ENCODE data around the gene FGGY.

FGGY gene

DNA sequence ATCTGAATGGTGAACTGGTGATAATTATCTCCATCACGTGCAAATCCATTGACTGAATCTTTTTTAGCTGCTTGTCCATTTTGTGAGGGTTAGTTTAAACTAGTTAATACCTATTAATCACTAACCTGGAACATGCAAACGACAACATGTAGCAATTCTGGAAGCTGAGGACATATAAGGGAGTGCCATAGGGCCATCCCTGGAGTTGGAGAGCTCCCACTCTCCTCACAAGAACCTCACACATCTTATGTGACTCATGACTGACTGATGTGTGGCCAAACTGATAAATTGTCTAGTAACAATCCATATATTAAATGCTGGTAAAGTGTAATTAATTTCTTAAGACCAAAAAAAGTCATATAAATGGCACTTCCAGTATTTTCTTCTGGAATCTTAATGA lies 454.9 kb downstream of the FGGY start:
- DNase-seq, result no peak

DNA sequence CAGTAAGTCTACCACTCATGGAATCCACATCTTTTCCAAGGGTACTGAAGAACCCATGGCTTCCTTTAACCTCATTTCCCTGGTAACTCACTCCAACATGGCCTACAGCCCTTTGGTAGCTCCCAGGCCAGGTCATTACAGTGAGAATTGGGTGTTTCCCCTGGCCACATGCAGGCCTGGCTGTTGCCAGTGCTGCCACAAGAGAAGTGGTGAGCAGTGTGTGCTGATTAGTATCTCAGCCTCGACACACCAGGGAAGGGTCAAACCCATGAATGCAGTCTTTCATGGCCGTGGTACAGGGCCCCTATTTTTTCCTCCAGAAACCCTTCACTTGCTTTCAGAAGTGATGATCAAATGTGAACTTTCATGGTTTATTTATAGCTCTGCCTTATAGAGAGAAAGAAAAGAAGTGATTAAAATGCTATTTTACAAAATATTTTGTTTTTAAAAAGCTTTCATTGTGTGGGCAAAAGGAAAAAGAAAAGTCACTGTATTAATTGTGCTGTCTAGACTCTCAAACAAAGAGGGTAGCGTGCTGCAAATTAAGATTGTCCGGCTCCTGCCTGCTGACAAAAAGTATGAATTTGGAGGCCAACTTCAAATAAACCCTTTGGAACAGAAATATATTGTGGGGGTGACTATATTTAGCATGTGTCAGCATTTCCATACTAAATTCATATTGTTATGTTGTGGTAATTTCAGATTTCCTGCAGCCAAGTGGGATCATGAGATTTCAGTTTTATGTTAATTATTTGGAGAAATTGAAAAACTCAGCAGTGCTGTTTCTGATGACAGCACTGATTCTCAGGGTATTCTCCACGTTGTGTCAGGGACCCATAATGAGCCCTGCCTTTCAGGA lies 455.9 kb downstream of the FGGY start:
- no peak for DNase-seq

DNA sequence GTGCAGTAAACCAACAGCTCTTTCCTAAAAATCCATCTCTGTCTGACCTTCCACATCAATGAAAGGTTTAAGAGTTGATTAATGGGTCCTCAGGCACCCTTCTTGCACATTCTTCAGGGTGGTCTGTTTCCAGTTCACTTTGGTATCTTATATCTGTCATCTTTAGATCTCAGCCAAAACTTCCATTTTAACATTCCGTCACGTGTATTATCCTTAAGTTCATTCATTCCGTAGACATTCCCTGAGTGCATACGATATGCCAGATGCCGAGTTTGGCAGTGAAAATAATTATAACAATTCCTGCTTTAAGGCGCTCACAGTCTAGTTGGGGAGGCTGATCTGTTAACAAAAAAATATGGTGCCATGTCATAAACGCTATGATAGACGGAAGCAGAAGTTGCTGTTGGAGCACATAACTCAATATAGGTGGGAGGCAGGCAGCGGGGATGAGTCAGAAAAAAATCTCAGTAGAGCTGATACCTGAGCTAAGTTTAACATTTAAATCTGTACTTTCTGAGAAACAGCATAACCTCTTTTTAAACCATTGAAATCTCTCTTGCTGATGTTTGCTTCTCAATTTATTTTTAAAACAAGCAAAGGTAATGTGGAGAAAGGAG lies 458.3 kb downstream of the FGGY start:
- no peak for DNase-seq

DNA sequence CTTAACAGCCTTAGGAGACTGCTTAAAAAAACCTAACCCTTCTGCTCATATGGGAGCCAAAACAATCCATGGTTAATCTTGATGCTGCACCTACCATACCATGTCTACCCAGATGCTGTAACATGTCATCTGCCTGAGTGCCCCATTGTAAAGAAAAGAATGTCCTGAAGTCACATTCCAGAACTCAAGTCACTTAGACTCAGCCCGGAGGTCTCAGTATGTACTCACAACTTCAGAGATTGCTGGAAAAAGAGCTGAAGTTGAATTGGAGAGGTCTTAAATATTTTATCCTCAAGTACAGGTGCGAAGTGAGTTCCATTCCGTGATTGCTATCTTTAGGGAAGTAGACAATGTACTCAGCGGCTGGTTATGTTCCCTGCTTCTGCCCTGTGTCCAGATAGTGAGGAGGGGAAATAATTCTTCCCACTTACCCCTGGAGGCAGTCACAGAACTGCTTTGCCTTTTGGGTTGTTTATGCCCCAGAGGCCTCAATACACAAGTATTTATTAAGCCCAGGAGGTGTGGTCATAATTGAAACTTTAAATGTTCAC lies 460.4 kb downstream of the FGGY start:
- DNase-seq, result no peak

DNA sequence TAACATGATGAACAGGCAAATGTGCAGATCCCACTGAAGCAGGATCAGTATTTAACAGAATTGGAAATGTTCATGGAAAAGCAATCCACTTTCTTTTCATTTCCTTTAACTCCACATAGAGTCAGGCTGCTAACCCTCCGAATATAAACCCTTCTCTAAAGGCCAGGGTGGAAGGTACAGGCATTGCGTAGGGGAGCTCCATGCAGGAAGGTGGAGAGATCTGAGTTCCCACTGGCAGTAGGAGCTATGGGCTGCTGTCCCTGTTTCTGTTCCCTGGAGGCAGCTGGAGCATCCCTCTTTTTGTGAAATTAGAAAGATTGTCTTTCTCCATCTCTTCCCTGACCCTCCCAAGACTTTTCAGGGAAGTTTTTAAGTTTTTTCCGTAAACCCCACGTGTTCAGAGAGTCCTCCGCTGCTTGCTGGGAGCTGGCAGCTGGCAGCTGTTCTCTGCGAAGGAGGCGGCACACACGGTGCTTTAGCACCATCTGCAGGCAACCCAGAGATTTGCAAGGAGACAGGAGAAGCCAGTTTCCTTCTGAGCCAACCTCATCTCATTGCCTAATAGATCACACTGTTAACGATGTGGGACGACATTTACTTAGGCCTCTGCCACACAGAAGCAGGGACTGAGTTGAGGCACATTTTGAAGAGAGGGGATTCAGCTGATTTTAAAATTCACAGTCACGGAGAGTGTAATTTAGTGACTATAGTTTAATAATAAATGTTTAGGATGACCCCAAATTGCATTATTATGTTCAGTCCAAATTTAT lies 462.4 kb downstream of the FGGY start:
- peak; percentile 67 for DNase-seq

DNA sequence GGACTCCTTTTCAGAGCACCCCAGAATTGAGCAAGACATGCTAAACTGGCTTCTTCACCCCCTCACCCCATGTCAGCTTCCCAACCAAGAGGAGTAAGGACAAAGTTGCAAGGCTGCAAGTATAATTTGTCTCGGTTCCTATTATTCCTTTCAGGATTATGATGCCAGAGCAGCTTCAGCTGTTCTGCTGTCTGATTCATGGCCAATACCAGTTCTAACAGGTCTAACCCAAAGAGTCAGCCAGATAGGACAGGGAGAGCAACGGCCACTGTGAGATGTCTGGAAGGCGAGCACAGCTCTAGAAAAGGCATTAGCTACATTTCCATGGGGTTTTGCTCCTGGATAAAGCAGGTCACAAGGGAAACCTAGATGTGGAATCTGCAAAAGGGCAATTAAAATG lies 464.5 kb downstream of the FGGY start:
- no peak for DNase-seq

DNA sequence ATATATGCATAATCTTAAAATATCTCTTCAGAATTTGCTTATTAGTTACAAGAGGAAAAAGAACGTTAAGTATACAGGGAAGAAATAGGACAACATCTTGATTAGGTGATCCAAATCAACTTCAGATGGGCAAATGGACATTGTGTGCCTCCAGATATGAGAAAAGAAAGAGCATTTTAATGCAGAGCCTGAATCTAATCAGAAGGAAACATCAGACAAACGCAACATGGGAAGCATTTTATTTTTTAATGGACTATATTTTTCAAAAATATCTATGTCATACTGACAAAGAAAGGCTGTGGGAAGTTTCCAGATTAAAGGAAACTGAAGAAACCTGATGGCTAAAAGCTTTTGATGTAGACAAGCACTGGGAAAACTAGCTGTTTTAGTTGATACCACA lies 466.5 kb downstream of the FGGY start:
- DNase-seq, result no peak

DNA sequence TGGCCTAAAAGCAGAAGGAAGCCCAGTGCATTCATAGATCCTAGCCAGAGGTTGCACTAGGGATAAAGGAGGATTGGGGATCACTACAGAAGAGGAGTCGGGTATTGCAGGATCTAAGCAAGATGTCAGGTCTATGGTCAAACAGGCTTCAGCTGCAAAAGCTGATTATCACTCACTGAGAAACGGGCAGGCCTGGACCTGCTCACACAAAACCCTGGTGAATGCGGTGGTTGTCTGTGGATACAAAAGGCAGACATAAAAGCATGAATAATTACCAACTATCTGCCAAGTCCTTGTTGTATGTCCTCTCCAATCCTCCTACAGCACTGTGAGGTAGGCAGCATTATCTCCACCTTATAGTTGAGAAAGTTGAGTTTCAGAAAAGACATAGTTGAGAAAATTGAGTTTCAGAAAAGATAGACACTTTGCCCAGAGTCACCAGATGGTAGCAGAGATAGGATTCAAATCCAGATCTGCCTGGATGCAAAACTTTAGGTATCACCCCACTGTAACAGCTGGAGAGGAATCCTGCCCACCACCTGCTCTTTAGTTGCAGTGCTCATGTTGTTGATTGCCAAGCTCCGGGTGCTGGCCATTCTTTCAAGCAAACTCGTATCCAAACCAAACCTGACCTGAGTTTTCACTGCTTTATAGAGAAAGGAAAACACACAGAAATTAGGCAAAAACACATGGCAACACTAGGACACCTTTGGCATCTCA lies 468.3 kb downstream of the FGGY start:
- DNase-seq, result no peak

DNA sequence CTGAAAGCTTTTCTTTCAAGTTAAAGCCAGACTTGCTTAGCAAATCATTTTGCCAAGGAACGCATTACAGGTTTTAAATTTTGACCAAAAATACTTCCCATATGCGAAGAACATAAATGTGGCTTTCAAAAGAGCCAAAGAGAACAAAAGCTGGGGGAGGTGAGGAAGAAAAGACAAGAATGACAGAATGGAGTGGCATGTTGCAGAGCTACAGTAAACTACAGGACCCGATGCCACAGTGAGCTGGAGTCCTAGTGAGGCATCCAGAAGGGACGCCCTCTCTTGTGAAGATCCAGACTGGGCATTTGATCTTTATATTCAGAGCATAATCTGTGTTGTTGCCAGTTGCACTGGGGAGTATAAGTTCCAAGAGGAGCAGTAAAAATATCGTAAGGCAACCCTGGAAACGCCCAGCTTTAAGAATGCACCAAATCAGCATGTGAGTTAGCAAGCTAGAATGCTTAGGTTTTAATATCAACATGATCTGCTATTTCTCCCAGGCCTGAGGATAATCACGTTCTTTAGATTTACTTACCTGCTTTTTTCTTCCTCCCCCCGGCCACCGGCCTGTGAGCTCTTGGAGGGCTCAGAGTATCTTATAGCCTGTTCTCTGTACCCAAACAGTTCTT lies 469.4 kb downstream of the FGGY start:
- no peak for DNase-seq

DNA sequence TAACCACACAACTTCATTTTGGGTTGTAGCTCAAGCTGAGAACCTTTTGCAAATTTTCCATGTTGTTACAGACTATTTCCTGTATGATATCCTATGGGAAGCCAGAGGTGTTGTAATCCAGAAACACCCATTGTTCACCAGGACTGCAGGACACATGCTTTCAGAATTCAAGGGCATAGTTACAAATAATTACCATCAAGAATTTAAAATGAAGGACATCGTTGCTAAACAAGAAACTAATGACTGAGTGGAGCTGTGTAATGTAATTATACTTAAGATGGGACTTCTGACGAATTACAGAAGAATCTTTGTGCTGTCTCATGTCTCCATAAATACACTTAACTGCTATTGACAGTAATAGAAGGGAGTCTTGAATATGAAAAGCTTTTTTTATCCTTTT lies 470.2 kb downstream of the FGGY start:
- DNase-seq, result no peak

DNA sequence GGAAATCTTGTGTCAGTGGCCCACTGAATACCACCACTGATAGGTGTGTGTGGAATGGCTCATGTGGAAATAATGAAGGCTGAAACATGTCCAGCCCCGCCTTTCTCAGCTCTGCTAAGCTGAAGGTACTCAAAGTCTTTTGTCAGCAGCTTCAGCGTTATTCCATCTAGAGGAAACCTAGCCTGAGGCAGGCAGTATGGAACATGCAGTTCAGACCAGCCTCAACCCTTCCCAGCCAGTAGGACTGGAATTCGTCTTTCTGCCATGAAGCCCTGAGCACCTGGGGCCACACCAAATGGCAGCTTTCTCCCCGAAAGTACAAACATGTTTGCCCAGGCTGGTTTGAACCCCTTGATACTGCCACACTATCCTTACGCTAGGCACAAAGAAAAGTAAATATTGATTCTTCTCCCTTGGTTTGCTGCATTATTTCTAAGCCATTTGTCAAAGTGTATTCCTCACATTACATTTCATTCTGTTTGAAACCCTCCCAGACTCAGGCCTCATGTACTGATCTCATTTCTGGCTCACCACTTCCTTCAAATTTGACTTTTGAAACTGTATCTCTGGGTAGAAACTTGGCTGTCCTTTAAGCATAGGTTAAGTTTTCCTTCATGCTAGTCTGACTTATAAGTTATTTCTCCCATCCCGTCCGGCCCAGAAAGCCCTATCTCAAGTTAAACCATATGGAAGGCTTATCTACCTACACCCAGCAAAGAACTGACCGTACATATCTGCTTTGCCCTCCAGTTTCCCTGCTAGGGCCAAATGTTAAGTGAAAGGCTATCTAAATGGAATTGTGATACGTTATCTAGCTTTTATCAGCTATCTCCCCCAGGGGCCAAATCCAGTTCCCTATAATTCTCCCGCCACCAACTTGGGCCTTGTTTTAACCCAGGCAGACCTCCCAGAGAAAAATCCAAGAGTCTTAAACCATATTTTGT lies 472.2 kb downstream of the FGGY start:
- no peak for DNase-seq

DNA sequence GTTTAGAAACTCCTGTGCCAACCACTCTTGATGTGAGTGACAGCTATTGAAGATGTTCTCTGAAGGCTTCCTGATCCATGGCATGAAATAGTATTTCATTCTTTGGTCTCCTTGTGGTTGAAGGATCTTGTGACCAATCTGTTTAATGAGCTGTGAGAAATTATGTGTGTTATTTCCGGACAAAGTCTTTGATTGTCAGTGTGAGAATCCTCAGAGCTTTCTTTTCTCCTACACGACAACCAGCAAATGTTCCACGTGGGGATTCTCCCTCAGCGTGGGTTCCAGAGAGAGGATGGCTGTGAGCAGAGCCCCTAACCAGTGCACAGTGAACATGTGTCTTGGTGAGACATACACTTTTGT lies 472.8 kb downstream of the FGGY start:
- no peak for DNase-seq

DNA sequence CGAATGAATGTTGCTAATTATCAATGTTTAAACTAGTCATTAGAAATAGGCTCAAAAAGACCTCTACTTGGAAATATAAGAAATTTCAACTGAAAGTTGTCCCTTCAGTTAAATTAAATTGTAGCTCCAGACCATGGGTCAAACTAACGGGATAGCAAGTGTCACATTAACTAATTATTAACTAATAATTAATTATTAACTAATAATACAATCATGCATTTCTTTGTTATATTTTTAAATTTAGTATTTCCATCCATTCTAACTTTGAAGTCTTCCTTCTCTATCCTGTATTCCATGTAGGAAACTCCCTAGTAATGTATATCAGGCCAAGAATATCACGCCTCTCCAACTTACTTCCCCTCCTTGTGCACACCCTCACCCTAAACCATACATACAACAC lies 474.5 kb downstream of the FGGY start:
- DNase-seq, result no peak

DNA sequence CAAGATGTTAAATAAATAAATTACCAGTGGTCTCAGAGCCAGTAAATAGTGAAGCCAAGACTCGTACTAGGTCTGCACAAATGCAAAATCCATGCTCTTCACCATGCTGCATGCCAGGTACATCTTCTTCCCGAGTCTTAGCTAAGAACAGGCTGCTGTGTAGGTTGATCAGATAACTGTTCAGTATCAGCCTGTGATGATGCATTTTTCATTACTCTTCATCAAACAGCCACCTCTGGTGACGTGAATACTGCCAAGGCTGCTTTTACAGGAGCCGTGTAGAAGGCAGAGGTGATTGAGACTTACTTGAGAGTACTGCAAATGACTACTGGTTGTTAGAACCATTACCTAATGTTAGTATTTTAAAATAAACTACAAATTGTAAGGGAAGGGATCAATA lies 478.6 kb downstream of the FGGY start:
- no peak for DNase-seq

DNA sequence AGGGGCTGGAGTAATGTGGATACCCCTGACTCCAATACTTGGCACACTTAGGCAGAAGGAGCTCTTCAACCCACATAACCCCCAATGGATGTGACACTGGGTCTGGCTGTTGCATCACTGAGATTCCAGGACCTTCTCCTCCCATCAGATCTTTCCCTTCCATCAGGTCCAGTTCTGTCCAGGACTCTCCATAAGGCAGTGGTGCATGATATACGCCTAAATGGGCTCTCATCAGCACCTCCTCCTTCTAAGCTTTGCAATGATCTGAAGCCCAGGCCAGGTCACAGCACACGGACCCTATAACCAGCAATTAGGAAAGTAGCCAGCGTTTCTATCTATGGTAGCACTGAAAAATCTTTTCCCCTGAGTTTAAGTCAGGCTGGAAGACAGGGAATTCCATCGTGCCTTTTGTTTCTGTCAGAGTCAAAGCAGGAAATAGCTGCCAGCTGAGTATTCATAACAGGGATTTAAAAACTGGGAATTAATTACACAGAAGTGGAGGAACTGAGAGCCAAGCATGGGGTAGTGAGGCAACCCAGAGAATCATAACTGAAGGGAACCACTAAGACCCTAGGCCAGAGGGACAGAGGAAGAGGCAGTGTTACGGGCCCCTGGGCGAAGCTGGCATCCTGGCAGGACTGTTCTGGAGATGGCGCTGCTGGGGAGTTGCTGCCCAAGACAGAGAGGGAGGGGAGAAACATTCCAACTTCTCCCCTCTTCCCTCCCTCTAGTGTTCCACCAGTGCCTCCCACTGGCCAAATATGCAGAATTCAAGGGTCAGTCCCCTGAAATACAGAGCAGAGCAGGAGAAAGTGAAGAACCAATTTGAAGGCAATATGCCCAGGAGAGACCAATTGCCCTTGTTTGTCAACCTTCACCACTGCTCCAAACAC lies 480.3 kb downstream of the FGGY start:
- no peak for DNase-seq

DNA sequence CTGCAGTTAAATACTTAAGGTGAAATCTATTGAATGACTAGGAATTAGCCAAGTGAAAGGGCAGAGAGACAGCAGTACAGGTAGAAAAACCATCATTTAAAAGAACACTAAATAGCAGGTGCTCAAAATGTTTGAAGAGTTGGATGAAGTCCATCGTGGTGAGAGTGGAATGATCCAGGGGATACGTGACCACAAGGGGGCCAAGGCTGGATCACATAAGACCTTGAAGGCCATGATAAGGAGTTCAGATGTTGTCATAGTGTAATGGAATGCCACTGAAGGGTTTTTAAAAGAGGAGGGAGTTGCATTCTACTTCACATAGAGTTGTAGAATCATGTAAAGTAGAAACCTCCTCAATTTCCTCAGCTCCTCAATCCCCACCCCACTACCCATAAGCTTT lies 483.1 kb downstream of the FGGY start:
- no peak for DNase-seq

DNA sequence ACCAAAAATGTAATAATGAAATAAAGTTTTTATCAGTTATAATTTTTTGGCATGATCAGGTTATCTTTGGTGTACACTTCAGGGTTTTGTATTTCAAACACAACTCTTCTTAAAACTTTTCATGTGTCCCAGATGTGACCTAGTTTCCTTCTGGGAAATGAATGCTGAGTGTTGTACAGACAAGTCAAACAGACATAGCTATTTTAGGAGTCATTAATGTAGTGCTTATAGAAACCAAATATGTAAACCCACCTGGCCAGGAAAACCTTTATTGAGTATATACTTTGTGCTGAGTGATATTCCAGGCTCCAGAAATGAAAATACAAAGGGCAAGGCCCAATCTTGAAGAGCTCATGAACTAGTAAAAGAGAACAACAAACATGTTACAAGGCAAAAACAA lies 491.9 kb downstream of the FGGY start:
- no peak for DNase-seq

DNA sequence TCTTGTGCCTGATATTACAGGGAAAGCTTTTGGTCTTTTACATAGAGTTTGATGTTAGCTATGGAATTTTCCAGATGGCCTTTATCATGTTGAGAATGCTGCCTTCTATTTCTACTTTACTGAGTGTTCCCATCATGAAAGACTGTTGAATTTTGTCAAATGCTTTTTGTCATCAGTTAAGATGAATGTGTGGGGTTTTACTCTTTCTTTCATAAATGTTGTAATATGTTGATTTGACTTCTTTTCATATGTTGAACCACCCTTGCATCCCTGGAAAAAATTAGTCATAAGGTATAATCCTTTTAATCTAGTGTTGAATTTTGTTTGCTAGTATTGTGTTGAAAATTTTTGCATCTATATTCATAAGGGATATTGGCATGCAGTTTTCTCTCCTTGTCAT lies 501.7 kb downstream of the FGGY start:
- no peak for DNase-seq

DNA sequence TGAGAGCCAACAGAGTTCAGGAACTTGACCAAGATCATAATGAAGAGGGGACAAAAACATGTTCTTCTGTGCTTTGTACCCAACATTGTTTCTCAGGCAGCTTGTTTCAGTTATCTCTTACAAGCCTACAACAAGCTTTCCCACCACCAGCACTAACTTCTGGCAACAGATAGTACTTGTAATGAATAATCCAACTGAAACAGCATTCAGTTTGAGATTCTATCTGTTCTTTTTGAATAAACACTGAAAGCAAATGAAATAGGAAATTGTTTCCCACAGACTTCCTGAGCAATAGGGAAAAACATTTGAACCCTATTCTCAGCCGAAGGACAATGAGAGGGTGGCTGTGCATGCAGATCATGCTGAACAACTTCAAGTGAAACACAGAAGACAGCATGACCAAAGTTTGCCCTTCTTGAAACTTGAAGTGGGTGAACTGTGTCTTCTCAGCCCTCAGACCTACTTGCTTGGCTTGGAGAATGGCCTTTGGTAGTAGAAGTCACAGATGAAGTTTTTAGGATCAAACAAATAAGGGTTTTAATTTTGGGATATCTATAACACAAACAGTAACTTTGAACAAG lies 506.7 kb downstream of the FGGY start:
- DNase-seq, result no peak

DNA sequence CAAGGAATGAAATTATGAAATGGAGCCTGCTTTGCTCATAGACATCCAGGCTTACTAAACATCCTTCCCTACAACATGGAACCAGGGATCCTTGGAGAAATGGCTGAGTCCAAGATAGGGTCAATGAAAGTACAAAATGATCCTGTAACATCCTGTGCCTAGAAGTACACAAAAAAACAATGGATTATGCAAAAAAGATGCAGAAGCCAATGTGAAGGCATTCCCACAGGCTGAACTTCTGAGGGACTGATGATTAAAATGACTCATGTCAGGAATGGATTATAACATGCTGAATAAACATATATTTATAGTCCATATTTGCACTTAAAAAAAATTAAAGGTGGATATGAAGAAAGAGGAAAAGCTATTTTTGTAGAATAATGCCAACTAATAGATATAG lies 507.4 kb downstream of the FGGY start:
- no peak for DNase-seq
